Mesenchymal stem cell (in vitro differentiated cells and primary cell): ENCODE results near the gene BIRC3. TPM values are rescaled to one million over a fixed set of nuclear protein-coding genes. Genes with fewer than 3 reads are reported as not detected.

Experiments
- small RNA-seq: library from polyadenylated mRNA; stranded (forward); fragments of <200 nt; extraction: miRNeasy Mini kit (QIAGEN cat#:217004); gene quantifications from one replicate; pipeline ENCODE3, GENCODE V24; 2013; ENCODE audit warnings: low read depth

Gene BIRC3

Small RNAs within 50 kb of the gene (small RNA-seq; reads per million reads assigned to genes)
- not detected for gene AP000942.3
- gene AP000942.4 = not detected
- not detected for gene RNU6-952P
